ENCODE results near the gene XPO6. TPM values are rescaled to one million over a fixed set of nuclear protein-coding genes. Genes with fewer than 3 reads are reported as not detected.

XPO6 gene
- total RNA-seq, 4 donors from 2014 or later, result 72.9 to 251 (median 86.4) TPM

DNA sequence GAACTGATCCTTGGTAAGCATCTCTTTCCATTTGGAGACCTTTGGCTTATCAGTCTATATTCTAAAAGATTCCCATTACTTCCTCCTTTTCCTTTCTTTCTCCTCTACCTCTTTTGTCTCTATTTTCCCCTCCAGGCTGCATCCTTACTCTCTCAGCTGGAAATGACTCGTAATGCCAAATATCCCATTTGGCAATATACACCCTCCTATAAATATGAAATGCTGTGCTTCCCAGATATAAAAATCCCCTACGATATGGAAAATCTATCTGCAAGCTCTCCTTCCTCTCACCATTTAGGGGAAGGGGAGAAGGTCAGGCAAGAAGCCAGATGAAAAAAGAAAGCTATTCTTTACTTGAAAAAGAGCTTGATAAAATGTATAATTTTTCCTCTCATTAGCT, 39.9 kb downstream of the XPO6 start:
- TF ChIP-seq POLR2A (IDR thresholded peaks at IDR 0.05), result no peak
- no peaks in the 10 kb centered on the region for H3K36me3 ChIP-seq

DNA sequence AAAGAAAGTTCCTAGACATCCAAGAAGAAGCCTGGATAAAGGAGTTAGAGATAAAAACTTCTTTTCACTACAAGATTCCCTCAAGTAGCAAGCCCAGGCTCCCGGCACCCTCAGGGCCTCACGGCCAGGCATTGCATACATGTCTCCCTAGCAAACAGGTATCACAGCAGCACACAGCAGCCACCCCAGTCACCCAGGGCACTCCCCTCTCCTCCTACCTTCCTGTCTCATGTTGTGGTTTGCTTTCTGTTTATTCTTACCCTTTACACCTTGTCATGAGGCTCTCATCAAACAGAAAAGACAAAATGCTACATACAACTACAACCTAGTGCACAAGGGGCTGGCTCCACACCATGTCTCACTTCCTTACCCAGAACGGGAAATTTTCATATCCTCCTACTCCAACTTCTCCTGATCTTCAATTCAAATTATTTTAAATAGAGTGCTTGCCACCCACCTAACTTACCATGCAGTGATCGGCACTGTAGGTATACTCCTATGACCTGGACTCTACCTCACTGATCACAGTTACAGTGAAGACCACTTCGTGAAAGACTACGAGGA, 42.7 kb downstream of the XPO6 start:
- Histone ChIP-seq H3K27ac (no peak overlapping the region), H3K36me3 (no peaks in the 10 kb centered on the region), H3K4me3 (no peak overlapping the region), H3K9me3 (no peaks in the 10 kb centered on the region), H3K27me3 (no peaks in the 10 kb centered on the region), H3K4me1 (no peaks in the 10 kb centered on the region)
- intact Hi-C loops (cut with DNase I; ENCODE audit: low total_unique reads), result no loop called here
- DNase-seq, result no peak
- TF ChIP-seq, protein P1, sequence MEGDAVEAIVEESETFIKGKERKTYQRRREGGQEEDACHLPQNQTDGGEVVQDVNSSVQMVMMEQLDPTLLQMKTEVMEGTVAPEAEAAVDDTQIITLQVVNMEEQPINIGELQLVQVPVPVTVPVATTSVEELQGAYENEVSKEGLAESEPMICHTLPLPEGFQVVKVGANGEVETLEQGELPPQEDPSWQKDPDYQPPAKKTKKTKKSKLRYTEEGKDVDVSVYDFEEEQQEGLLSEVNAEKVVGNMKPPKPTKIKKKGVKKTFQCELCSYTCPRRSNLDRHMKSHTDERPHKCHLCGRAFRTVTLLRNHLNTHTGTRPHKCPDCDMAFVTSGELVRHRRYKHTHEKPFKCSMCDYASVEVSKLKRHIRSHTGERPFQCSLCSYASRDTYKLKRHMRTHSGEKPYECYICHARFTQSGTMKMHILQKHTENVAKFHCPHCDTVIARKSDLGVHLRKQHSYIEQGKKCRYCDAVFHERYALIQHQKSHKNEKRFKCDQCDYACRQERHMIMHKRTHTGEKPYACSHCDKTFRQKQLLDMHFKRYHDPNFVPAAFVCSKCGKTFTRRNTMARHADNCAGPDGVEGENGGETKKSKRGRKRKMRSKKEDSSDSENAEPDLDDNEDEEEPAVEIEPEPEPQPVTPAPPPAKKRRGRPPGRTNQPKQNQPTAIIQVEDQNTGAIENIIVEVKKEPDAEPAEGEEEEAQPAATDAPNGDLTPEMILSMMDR (IDR thresholded peaks at IDR 0.05), result no peak
- TF ChIP-seq POLR2A (IDR thresholded peaks at IDR 0.05), result no peak

More for the DNA sequence above, 39.9 kb downstream of the XPO6 start:
- Histone ChIP-seq H3K4me3 (no peak overlapping the region), H3K4me1 (no peaks in the 10 kb centered on the region), H3K9me3 (no peaks in the 10 kb centered on the region), H3K27me3 (no peaks in the 10 kb centered on the region), H3K27ac (no peak overlapping the region)
- intact Hi-C loops (cut with DNase I; ENCODE audit: low total_unique reads), result no loop called here
- no peak for DNase-seq

DNA sequence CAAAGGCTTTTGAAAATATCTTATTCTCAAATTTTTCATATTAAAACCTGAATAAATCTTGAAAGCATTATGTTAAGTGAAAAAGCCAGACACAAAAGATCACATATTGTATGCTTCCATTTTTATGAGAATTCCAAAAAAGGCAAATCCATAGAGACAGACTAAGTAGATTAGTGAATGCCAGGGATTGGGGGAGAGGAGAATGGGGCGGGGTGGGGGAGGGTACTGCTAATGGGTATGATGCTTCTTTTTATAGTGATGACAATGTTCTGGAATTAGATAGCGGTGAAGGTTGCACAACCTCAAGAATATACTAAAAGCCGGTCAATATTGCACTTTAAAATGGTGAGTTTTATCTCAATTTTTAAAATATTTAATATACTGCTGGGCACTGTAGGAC, 44.0 kb downstream of the XPO6 start:
- no peaks in the 10 kb centered on the region for H3K36me3 ChIP-seq
- intact Hi-C loops (cut with DNase I; ENCODE audit: low total_unique reads), result no loop called here

DNA sequence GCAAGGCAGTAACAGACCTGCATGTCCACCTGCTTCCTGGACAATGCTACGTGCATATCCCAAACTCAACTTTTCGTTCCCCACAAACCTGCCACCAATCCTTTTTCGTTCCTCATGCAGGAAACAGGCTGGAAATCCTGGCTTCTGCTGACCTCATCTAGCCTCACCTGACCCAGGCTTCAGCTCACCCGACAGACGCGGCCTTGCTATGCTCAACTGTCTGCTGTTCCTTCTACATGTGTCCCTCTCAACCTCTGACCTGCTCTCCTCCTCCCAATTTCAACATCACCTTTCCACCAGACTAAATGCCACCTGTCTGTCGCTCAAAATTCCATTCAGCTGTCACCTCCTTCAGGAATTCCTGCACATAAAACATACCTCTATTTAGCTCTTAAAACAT, 44.5 kb downstream of the XPO6 start:
- no peaks in the 10 kb centered on the region for H3K36me3 ChIP-seq
- H3K27me3 ChIP-seq, result no peaks in the 10 kb centered on the region
- H3K4me1 ChIP-seq, result no peaks in the 10 kb centered on the region
- DNase-seq, result no peak
- H3K4me3 ChIP-seq, result no peak overlapping the region
- H3K9me3 ChIP-seq, result no peaks in the 10 kb centered on the region
- intact Hi-C loops (cut with DNase I; ENCODE audit: low total_unique reads), result no loop called here
- TF ChIP-seq, protein P1 (IDR thresholded peaks at IDR 0.05), result no peak
- no peak for TF ChIP-seq POLR2A (IDR thresholded peaks at IDR 0.05)
- H3K27ac ChIP-seq, result no peak overlapping the region

More for the DNA sequence above, 44.0 kb downstream of the XPO6 start:
- Histone ChIP-seq H3K4me1 (no peaks in the 10 kb centered on the region), H3K4me3 (no peak overlapping the region), H3K27me3 (no peaks in the 10 kb centered on the region), H3K9me3 (no peaks in the 10 kb centered on the region), H3K27ac (no peak overlapping the region)
- DNase-seq, result no peak
- TF ChIP-seq, protein P1 (IDR thresholded peaks at IDR 0.05), result no peak
- no peak for TF ChIP-seq POLR2A (IDR thresholded peaks at IDR 0.05)

DNA sequence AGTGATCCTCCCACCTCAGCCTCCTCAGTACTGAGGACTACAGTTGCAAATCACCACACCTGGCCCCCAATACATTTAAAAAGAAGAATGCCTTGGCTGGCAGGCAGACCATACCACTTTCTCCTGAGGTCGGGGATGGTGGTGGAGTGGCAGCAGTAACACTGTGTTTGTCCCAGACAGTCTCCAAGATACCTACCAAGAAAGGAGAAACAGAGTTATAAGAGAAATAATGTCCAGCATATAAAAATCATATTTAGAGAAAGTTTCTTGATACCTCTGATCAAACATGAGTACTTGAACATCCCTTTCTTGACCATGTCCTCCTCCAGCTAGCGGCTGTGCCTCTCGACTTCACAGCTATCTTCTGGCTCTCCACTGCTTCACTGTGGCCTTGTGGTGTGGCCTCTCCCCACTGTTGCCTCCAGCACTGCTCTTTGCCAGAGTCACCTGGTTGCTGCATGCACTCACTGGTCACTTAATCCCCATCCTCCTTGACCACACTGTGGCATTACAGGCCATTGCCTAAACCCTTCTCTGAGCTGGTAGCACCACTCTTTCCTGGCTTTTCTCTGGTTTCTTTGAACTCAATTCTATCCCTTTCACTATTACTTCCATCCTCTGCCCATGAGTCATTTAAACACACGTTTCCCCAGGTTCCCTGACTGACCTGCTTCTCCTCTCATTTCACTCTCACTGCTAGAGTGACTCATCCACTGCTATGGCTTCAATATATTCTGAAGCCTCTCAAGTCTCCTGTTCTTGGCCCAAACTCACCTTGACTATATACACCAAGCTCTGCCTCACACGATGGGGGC, 45.2 kb downstream of the XPO6 start:
- H3K4me1 ChIP-seq, result no peaks in the 10 kb centered on the region
- H3K4me3 ChIP-seq, result no peak overlapping the region
- no peaks in the 10 kb centered on the region for H3K27me3 ChIP-seq
- no peak for TF ChIP-seq POLR2A (IDR thresholded peaks at IDR 0.05)
- TF ChIP-seq, protein P1 (IDR thresholded peaks at IDR 0.05), result no peak
- no peak for DNase-seq
- no peaks in the 10 kb centered on the region for H3K36me3 ChIP-seq
- H3K9me3 ChIP-seq, result no peaks in the 10 kb centered on the region
- intact Hi-C loops (cut with DNase I; ENCODE audit: low total_unique reads), result no loop called here
- H3K27ac ChIP-seq, result no peak overlapping the region
